ENCODE measurements around the gene NTM.

The NTM gene

DNA sequence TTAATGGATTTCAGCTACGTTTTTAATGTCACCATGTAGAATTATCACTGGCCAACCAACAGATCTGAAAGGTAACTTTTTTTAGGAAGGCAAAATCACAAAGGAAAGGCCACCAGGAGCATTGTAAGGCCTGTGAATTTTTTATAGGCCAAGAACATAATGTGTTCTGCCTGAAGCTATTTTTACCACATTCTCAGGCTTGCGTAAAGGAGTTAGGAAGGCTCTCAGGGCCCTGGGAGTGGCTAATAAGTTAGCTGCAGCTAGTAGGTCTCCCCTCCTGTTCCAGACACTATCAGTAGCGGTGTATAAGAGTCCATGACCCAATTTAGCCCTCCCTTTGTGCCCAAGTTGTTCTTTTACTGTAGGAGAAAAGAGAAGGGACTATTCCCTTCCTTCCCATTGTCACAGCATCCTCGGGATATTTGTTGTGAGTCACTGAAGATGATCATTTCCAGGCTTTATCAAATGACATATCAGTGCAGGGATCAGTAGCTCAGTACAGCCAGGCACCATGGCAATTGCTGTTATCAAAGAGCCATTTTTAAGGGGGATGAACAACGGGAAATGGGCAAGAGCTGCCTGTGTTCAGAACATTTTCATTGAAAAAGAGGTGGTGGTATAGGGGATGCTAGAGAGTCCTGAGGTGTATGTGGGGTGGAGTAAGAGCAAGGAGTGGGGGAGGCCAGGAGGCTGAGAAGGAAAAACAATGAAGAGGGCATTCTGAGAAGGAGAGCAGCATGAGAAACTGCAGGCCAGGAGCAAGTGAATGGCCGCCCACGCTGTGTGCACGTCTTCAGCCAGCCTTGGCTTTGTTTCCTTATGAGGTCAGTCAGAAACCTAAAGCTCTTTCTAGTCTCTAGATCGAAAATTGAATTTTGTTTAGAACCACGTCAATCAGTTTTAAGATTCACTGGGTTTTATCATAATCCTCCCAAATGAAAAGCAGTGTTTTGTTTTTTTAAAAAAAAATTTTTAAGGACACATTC, 940.3 kb downstream of the NTM start:
- TF ChIP-seq, protein P1, sequence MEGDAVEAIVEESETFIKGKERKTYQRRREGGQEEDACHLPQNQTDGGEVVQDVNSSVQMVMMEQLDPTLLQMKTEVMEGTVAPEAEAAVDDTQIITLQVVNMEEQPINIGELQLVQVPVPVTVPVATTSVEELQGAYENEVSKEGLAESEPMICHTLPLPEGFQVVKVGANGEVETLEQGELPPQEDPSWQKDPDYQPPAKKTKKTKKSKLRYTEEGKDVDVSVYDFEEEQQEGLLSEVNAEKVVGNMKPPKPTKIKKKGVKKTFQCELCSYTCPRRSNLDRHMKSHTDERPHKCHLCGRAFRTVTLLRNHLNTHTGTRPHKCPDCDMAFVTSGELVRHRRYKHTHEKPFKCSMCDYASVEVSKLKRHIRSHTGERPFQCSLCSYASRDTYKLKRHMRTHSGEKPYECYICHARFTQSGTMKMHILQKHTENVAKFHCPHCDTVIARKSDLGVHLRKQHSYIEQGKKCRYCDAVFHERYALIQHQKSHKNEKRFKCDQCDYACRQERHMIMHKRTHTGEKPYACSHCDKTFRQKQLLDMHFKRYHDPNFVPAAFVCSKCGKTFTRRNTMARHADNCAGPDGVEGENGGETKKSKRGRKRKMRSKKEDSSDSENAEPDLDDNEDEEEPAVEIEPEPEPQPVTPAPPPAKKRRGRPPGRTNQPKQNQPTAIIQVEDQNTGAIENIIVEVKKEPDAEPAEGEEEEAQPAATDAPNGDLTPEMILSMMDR (IDR thresholded peaks at IDR 0.05; ENCODE audit: borderline replicate concordance, insufficient read depth, low read depth, low read length), result no peak
- no peak overlapping the region for H3K4me3 ChIP-seq (ENCODE audit: low read depth, low read length)

DNA sequence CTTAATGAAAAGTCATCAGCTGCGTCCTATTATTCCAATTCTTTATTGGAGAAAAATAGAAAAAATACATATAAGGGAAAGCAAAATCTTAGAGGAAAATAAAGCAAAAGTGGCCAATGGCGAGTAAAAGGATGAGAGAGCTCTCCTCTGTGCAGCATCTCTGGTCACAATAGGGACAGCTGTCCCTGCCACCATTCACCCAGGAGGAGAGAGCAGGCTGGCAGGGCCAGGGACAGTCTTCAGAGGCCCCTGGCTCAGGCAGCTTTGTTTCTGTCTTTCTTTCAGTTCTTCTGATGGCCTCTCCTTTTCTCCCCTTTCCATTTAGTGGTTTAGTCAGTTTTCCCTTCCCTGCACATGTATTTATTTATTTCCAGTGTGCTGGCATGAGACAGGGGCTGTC, 941.3 kb downstream of the NTM start:
- TF ChIP-seq, protein P1 (IDR thresholded peaks at IDR 0.05; ENCODE audit: borderline replicate concordance, insufficient read depth, low read depth, low read length), result no peak
- H3K4me3 ChIP-seq (ENCODE audit: low read depth, low read length), result no peak overlapping the region

DNA sequence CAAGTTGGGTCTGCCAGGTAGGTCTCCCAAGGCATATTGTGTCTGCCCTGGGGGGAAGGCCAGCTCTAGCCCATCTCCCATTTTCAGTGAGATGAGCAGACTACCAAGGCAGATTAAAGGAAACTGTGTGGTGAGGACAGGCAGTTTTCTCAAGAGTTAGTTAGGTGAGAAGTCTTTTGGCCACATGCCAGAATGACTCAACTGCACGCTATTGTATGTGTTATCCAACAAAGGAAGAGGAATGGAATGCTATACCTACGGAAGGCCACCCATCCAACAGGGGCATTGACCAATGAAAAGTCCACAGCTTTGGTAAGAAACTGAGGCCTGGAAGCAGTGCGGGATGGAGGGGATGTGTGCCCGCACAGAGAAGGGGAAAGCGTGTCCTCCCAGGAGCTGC, 941.7 kb downstream of the NTM start:
- TF ChIP-seq, protein P1 (IDR thresholded peaks at IDR 0.05; ENCODE audit: borderline replicate concordance, insufficient read depth, low read depth, low read length), result no peak
- no peak overlapping the region for H3K4me3 ChIP-seq (ENCODE audit: low read depth, low read length)

DNA sequence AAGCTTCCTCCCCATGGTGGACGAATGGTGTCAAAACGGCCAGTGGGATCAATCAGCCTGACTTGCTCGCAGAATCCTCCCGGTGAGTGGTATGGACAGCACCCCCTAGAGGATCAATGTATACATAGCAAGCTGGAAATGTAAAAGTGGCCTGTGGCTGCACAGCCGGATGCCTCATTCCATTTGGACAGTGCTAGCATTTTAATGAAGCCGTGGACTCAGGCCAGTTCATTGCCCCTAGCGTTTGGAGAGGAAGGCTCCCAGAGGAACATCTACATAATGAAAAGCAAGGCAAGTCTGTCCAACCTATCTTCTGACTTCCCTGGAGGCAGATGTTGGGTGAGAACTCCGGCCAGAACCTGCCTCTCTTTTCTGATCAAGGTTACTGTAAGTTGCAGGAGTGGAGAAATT, 942.3 kb downstream of the NTM start:
- no peak overlapping the region for H3K4me3 ChIP-seq (ENCODE audit: low read depth, low read length)
- TF ChIP-seq, protein P1 (IDR thresholded peaks at IDR 0.05; ENCODE audit: borderline replicate concordance, insufficient read depth, low read depth, low read length), result peak; percentile 88

GRCh38 chr11:132314911-132315455, 944.6 kb downstream of the NTM start:
- TF ChIP-seq, protein P1 (IDR thresholded peaks at IDR 0.05; ENCODE audit: borderline replicate concordance, insufficient read depth, low read depth, low read length), result no peak
- H3K4me3 ChIP-seq (ENCODE audit: low read depth, low read length), result no peak overlapping the region

- no peak overlapping the region for H3K4me3 ChIP-seq (ENCODE audit: low read depth, low read length)
- TF ChIP-seq, protein P1 (IDR thresholded peaks at IDR 0.05; ENCODE audit: borderline replicate concordance, insufficient read depth, low read depth, low read length), result no peak
Measured at GRCh38 chr11:132315696-132316095, 945.3 kb downstream of the NTM start.

Measured in GM12875 (cell line).